H1 (cell line): ENCODE data around the gene DRC3.

Experiments
- CTCF ChIP-seq, 3 experiments: IDR thresholded peaks; 1 replicate in 2 of 3; 2 replicates in 1 of 3; pipeline versions ENCODE4 v1.5.1 to v1.6.1; 2011; ENCODE audit warnings: low read length in 3 of 3, mild to moderate bottlenecking in 3 of 3, inconsistent platforms in 2 of 3, low read depth in 1 of 3, moderate library complexity in 1 of 3; ENCODE audit not compliant: insufficient read depth in 1 of 3; ENCODE audit errors: control extremely low read depth in 1 of 3
- EZH2 ChIP-seq: fragments of 200-600 bp; sonication (generic); IDR thresholded peaks from 2 replicates; pipeline ENCODE4 v1.7.1; 2012; ENCODE audit warnings: low read depth, mild to moderate bottlenecking, moderate library complexity, low read length, inconsistent platforms; ENCODE audit not compliant: severe bottlenecking
- POLR2A ChIP-seq, 2 experiments: IDR thresholded peaks; 1 replicate in 1 of 2; 2 replicates in 1 of 2; pipeline ENCODE4 v1.6.1; 2011; ENCODE audit warnings: low read depth in 2 of 2, low read length in 2 of 2, mild to moderate bottlenecking in 2 of 2; ENCODE audit errors: control extremely low read depth in 1 of 2
- SRF ChIP-seq: IDR thresholded peaks from 2 replicates; pipeline ENCODE4 v1.6.1; 2011; ENCODE audit warnings: mild to moderate bottlenecking, low read depth, low read length, moderate library complexity
- TAF1 ChIP-seq: IDR thresholded peaks from 2 replicates; pipeline ENCODE4 v1.6.1; 2011; ENCODE audit warnings: mild to moderate bottlenecking, low read depth, low read length

GRCh38 chr17:17979778-17980177 lies 7.1 kb downstream of the DRC3 start:
- TF ChIP-seq POLR2A (IDR thresholded peaks at IDR 0.05; ENCODE audit: control extremely low read depth in 1 of 2, low read depth in 2 of 2, low read length in 2 of 2) (no peak), TAF1 (no peak), CTCF (IDR thresholded peaks at IDR 0.05; ENCODE audit: control extremely low read depth in 1 of 3, insufficient read depth in 1 of 3, low read depth in 1 of 3, low read length in 3 of 3) (no peak), EZH2 (no peak), SRF (no peak)
